CD14-positive monocyte (primary cell): ENCODE measurements around the gene PLPP2. TPM values are rescaled to one million over a fixed set of nuclear protein-coding genes. Genes with fewer than 3 reads are reported as not detected.
A peak's percentile ranks its signal among the peaks of the same experiment; 100 is the strongest.

Experiments used
- DNase-seq, 3 donors: peaks; one replicate each; pipeline ENCODE4 v3.0.0-alpha.2; 2011 to 2022
- H2AFZ ChIP-seq: 2 replicates; pipeline ENCODE4 v1.6.0; 2012; ENCODE audit warnings: mild to moderate bottlenecking, low read depth, low read length, inconsistent platforms; ENCODE audit not compliant: insufficient read depth, poor library complexity, severe bottlenecking
- H3K27ac ChIP-seq, 2 donors: 1 replicate in 1 of 2; 2 replicates in 1 of 2; pipeline ENCODE4 v1.5.1; 2012 to 2013; ENCODE audit warnings: low read length in 2 of 2, control low read depth in 1 of 2, inconsistent platforms in 1 of 2, low read depth in 1 of 2, mild to moderate bottlenecking in 1 of 2
- H3K27me3 ChIP-seq, 2 donors: one replicate each; pipeline versions ENCODE4 v1.6.0 to v1.6.1; 2011 to 2013; ENCODE audit warnings: low read length in 2 of 2; ENCODE audit not compliant: control insufficient read depth in 2 of 2, insufficient read depth in 2 of 2
- H3K36me3 ChIP-seq, 2 donors: replicated peaks in 1 of 2; 1 replicate in 1 of 2; 2 replicates in 1 of 2; pipeline versions ENCODE4 v1.5.1 to v1.6.1; 2012 to 2013; ENCODE audit warnings: low read length in 2 of 2, control low read depth in 1 of 2, inconsistent platforms in 1 of 2, mild to moderate bottlenecking in 1 of 2; ENCODE audit not compliant: insufficient read depth in 2 of 2, control insufficient read depth in 1 of 2
- H3K4me1 ChIP-seq, 2 donors: 1 replicate in 1 of 2; 2 replicates in 1 of 2; pipeline versions ENCODE4 v1.5.1 to v1.6.1; 2012 to 2013; ENCODE audit warnings: low read length in 2 of 2, control low read depth in 1 of 2, inconsistent platforms in 1 of 2, mild to moderate bottlenecking in 1 of 2, moderate library complexity in 1 of 2; ENCODE audit not compliant: insufficient read depth in 2 of 2, control insufficient read depth in 1 of 2
- H3K4me2 ChIP-seq: replicated peaks from 2 replicates; pipeline ENCODE3; 2012; ENCODE audit warnings: low read length, moderate library complexity, mild to moderate bottlenecking; ENCODE audit not compliant: poor library complexity, severe bottlenecking; ENCODE audit errors: extremely low read depth
- H3K4me3 ChIP-seq, 3 experiments: fragments of 200-600 bp in 1 of 3; sonication (generic) in 1 of 3; replicated peaks in 1 of 3; 1 replicate in 2 of 3; 2 replicates in 1 of 3; pipeline ENCODE4 v1.5.1; 2011 to 2013; ENCODE audit warnings: low read length in 3 of 3, mild to moderate bottlenecking in 3 of 3, control low read depth in 2 of 3, low read depth in 2 of 3, inconsistent platforms in 1 of 3, moderate library complexity in 1 of 3
- H3K79me2 ChIP-seq: 2 replicates; pipeline ENCODE4 v1.6.0; 2012; ENCODE audit warnings: mild to moderate bottlenecking, control low read depth, inconsistent platforms, low read length, moderate library complexity; ENCODE audit not compliant: insufficient read depth
- H3K9ac ChIP-seq: 2 replicates; pipeline ENCODE4 v1.6.0; 2017; ENCODE audit warnings: low read length, mild to moderate bottlenecking; ENCODE audit not compliant: insufficient read depth, poor library complexity, severe bottlenecking
- H3K9me3 ChIP-seq, 2 donors: replicated peaks in 1 of 2; 1 replicate in 1 of 2; 2 replicates in 1 of 2; pipeline versions ENCODE4 v1.5.1 to v1.6.1; 2012 to 2013; ENCODE audit warnings: low read length in 2 of 2, control low read depth in 1 of 2; ENCODE audit not compliant: control insufficient read depth in 1 of 2, insufficient read depth in 1 of 2
- H4K20me1 ChIP-seq: 2 replicates; pipeline ENCODE4 v1.6.0; 2012; ENCODE audit warnings: mild to moderate bottlenecking, low read length, control low read depth, moderate library complexity; ENCODE audit not compliant: insufficient read depth
- H3K27ac Mint-ChIP-seq, 7 donors: one replicate each; pipeline ENCODE4 v1.8.0; 2020; ENCODE audit warnings: mild to moderate bottlenecking in 7 of 7, mixed read lengths in 7 of 7, moderate library complexity in 6 of 7, inconsistent platforms in 2 of 7
- H3K27me3 Mint-ChIP-seq, 3 donors: one replicate each; pipeline ENCODE4 v1.8.0; 2021 to 2022; ENCODE audit warnings: low read depth in 3 of 3, mild to moderate bottlenecking in 3 of 3, mixed read lengths in 3 of 3, moderate library complexity in 3 of 3, inconsistent platforms in 1 of 3
- H3K36me3 Mint-ChIP-seq, 2 donors: one replicate each; pipeline ENCODE4 v1.8.0; 2020; ENCODE audit warnings: mixed read lengths in 2 of 2, inconsistent platforms in 1 of 2, mild to moderate bottlenecking in 1 of 2
- H3K4me1 Mint-ChIP-seq: one replicate; pipeline ENCODE4 v1.8.0; 2020; ENCODE audit warnings: mild to moderate bottlenecking, mixed read lengths
- H3K4me3 Mint-ChIP-seq, 2 donors: one replicate each; pipeline ENCODE4 v1.8.0; 2020; ENCODE audit warnings: mild to moderate bottlenecking in 2 of 2, mixed read lengths in 2 of 2, moderate library complexity in 1 of 2
- H3K9me3 Mint-ChIP-seq, 7 donors: one replicate each; pipeline ENCODE4 v1.8.0; 2020 to 2022; ENCODE audit warnings: mixed read lengths in 7 of 7, mild to moderate bottlenecking in 6 of 7, moderate library complexity in 6 of 7, inconsistent platforms in 2 of 7
- WGBS: methylation state at CpG from one replicate; pipeline ENCODE4 v1.1.5; 2013; ENCODE audit warnings: missing lambda C conversion rate; ENCODE audit not compliant: insufficient coverage; 5-methylcytosine and 5-hydroxymethylcytosine counted together
- intact Hi-C, 2 donors: fragments of 100-400 bp; cut with micrococcal nuclease; formaldehyde crosslinking; loops; one replicate each; pipeline versions ENCODE4 v1.15.0 to v1.15.1; 2023
- polyA plus RNA-seq, 3 donors: library from polyadenylated mRNA; depleted of rRNA in 1 of 3; unstranded in 2 of 3; stranded (reverse) in 1 of 3; fragments of 300-500 nt in 2 of 3; fragments of >200 nt in 1 of 3; fragmentation: Illumina TruSeq in 2 of 3; gene quantifications; 1 replicate in 2 of 3; 2 replicates in 1 of 3; pipeline ENCODE4 v1.2.3, GENCODE V29; 2012 to 2021
- TF ChIP-seq, protein P1 (sequence below): fragments of 200-600 bp; IDR thresholded peaks from one replicate; pipeline ENCODE4 v1.8.0; 2022; ENCODE audit warnings: antibody characterized with exemption, mild to moderate bottlenecking

PLPP2 gene
- polyA plus RNA-seq, 3 donors, result 0.01 TPM; not detected in 2

DNA sequence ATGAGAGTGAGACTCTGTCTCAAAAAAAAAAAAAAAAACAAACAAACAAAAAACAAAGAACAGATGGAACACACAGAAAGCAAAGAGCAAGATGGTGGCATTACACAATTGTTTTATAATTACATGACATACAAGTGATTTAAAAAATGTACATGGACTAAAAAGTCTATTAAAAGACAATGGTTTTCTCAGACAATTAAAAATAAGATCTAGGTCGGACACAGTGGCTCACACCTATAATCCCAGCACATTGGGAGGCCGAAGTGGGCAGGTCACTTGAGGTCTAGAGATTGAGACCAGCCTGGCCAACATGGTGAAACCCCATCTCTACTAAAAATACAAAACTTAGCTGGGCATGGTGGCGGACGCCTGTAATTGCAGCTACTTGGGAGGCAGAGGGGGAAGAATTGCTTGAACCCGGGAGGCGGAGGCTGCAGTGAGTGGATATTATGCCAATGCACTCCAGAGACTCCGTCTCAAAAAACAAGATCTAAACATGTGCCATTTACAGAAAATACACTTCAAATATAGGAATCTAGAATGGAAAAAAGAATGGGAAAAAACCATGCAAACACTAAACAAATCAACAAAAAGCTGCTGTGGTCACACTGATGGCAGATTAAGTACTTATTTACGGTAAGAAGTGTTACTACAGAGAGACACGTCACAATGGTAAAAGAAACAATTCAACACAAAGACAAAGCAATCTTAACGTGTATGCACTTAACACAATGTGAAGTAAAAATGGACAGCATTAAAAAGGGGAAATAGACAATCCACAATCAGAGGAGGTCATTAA is 26.7 kb upstream of the PLPP2 start:
- peaks cover 58 to 77% of the 10 kb centered on the region in 2 donors for H3K36me3 Mint-ChIP-seq
- no peak overlapping the region for H3K9ac ChIP-seq
- H3K4me2 ChIP-seq, result no peak overlapping the region
- H4K20me1 ChIP-seq, result peaks cover 64% of the 10 kb centered on the region
- no peak overlapping the region for H3K4me3 ChIP-seq
- no peaks in the 10 kb centered on the region for H3K4me1 Mint-ChIP-seq
- no peaks in the 10 kb centered on the region for H3K4me1 ChIP-seq
- no peaks in the 10 kb centered on the region for H3K79me2 ChIP-seq
- no peak overlapping the region for H3K4me3 Mint-ChIP-seq
- peaks cover 3 to 17% (median 5%) of the 10 kb centered on the region in 7 donors for H3K9me3 Mint-ChIP-seq
- peaks cover 53 to 88% of the 10 kb centered on the region in 2 donors for H3K36me3 ChIP-seq
- peaks cover 0 to 4% of the 10 kb centered on the region in 2 donors for H3K9me3 ChIP-seq
- peak overlapping the region in 2 of 7 donors; percentile 8 to 42 for H3K27ac Mint-ChIP-seq
- H3K27ac ChIP-seq, result no peak overlapping the region
- no CpG with 5 or more reads among the region's 10 CpGs for WGBS
- H3K27me3 Mint-ChIP-seq, result peaks cover 2 to 3% (median 2%) of the 10 kb centered on the region in 3 donors
- TF ChIP-seq, protein P1, sequence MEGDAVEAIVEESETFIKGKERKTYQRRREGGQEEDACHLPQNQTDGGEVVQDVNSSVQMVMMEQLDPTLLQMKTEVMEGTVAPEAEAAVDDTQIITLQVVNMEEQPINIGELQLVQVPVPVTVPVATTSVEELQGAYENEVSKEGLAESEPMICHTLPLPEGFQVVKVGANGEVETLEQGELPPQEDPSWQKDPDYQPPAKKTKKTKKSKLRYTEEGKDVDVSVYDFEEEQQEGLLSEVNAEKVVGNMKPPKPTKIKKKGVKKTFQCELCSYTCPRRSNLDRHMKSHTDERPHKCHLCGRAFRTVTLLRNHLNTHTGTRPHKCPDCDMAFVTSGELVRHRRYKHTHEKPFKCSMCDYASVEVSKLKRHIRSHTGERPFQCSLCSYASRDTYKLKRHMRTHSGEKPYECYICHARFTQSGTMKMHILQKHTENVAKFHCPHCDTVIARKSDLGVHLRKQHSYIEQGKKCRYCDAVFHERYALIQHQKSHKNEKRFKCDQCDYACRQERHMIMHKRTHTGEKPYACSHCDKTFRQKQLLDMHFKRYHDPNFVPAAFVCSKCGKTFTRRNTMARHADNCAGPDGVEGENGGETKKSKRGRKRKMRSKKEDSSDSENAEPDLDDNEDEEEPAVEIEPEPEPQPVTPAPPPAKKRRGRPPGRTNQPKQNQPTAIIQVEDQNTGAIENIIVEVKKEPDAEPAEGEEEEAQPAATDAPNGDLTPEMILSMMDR, result no peak
- intact Hi-C loops, result no loop called here
- H2AFZ ChIP-seq, result no peak overlapping the region
- DNase-seq, result no peak
- no peaks in the 10 kb centered on the region for H3K27me3 ChIP-seq

DNA sequence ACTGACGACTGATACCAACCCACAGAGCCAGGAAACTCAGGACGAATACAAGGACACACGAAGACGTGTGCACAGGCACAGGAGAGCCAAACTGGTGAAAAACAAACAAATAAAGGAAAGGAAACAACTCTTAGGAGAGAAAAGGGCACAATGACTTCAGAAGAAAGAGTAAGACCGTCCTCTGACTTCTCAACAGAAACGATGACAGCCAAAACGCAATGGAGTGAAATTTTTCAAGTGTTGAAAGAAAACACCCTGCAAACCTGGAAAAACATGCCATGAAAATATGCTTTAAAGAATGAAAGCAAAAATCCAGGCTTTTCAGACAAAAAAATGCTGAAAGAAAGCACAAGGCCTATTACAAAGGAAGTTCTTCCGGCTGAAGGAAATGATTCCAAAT is 24.6 kb upstream of the PLPP2 start:
- H3K36me3 Mint-ChIP-seq, result peaks cover 62 to 82% of the 10 kb centered on the region in 2 donors
- no peak overlapping the region for H3K27ac Mint-ChIP-seq
- Histone ChIP-seq H4K20me1 (peaks cover 56% of the 10 kb centered on the region), H3K36me3 (peaks cover 57 to 86% of the 10 kb centered on the region in 2 donors), H3K4me2 (no peak overlapping the region), H3K4me3 (no peak overlapping the region), H3K4me1 (no peaks in the 10 kb centered on the region), H3K27ac (no peak overlapping the region), H3K9me3 (peaks cover 0 to 4% of the 10 kb centered on the region in 2 donors), H3K27me3 (no peaks in the 10 kb centered on the region), H3K79me2 (no peaks in the 10 kb centered on the region), H3K9ac (no peak overlapping the region), H2AFZ (no peak overlapping the region)
- H3K4me3 Mint-ChIP-seq, result no peak overlapping the region
- H3K9me3 Mint-ChIP-seq, result peaks cover 0 to 11% (median 4%) of the 10 kb centered on the region in 7 donors
- intact Hi-C loops, result no loop called here
- H3K4me1 Mint-ChIP-seq, result no peaks in the 10 kb centered on the region
- TF ChIP-seq, protein P1, result no peak
- WGBS, result 100% methylated on average over 4 of the region's 8 CpGs
- DNase-seq, result no peak
- peaks cover 2 to 3% (median 2%) of the 10 kb centered on the region in 3 donors for H3K27me3 Mint-ChIP-seq
